PC-3 (cell line): ENCODE data around the gene MIOX. TPM values are rescaled to one million over a fixed set of nuclear protein-coding genes. Genes with fewer than 3 reads are reported as not detected.

Experiments used
- ATAC-seq: fragments of 200-7000 bp; cut with Tn5 transposase; 2 replicates; pipeline ENCODE4 v1.9.1; 2020; ENCODE audit warnings: mild to moderate bottlenecking, moderate library complexity
- BruUV-seq: library from RNA; stranded (reverse); fragments of 400-500 nt; replicated peaks from 2 replicates; lab custom pipeline; 2021; lab: Mats Ljungman, UMichigan
- CTCF ChIA-PET: fragments of 300-600 bp; sonication (Branson Sonifier 250); formaldehyde crosslinking; loops from one replicate; lab custom pipeline; 2022; ENCODE audit warnings: antibody characterized with exemption; lab: Charles Lee
- POLR2A ChIA-PET: fragments of 300-600 bp; sonication (Branson Sonifier 250); formaldehyde crosslinking; loops from one replicate; lab custom pipeline; 2022; ENCODE audit warnings: antibody characterized with exemption; ENCODE audit not compliant: unreplicated experiment; lab: Charles Lee
- DNase-seq: peaks from one replicate; pipeline ENCODE4 v3.0.0-alpha.2; 2015
- H2AFZ ChIP-seq: fragments of 300-600 bp; sonication (generic); 2 replicates; pipeline ENCODE4 v1.6.0; 2016; ENCODE audit warnings: antibody characterized with exemption, low read length
- H3F3A ChIP-seq: fragments of 300-600 bp; sonication (generic); one replicate; pipeline ENCODE4 v1.6.0; 2017; ENCODE audit warnings: antibody characterized with exemption, low read length, control low read depth, mild to moderate bottlenecking; ENCODE audit not compliant: unreplicated experiment
- H3K27ac ChIP-seq: fragments of 300-600 bp; sonication (generic); 2 replicates; pipeline ENCODE4 v1.5.1; 2016; ENCODE audit warnings: mild to moderate bottlenecking, low read length
- H3K27me3 ChIP-seq: fragments of 300-600 bp; sonication (generic); 2 replicates; pipeline ENCODE4 v1.6.1; 2016; ENCODE audit warnings: low read length, mixed read lengths
- H3K36me3 ChIP-seq: fragments of 300-600 bp; sonication (generic); 2 replicates; pipeline ENCODE4 v1.6.1; 2016; ENCODE audit warnings: low read depth, mixed run types, low read length, mixed read lengths
- H3K4me1 ChIP-seq: fragments of 300-600 bp; sonication (generic); 2 replicates; pipeline ENCODE4 v1.5.1; 2016; ENCODE audit warnings: low read length; ENCODE audit not compliant: insufficient read depth
- H3K4me2 ChIP-seq: fragments of 300-600 bp; sonication (generic); 2 replicates; pipeline ENCODE4 v1.6.0; 2016; ENCODE audit warnings: low read length
- H3K4me3 ChIP-seq: fragments of 300-600 bp; sonication (generic); 2 replicates; pipeline ENCODE4 v1.5.1; 2016; ENCODE audit warnings: mild to moderate bottlenecking, low read length, mixed read lengths
- H3K79me2 ChIP-seq: fragments of 300-600 bp; sonication (generic); 2 replicates; pipeline ENCODE4 v1.6.1; 2017; ENCODE audit warnings: low read length, mixed read lengths
- H3K9ac ChIP-seq: fragments of 300-600 bp; sonication (generic); 2 replicates; pipeline ENCODE4 v1.6.0; 2016; ENCODE audit warnings: mild to moderate bottlenecking, low read length
- H3K9me2 ChIP-seq: fragments of 300-600 bp; sonication (generic); replicated peaks from 2 replicates; pipeline ENCODE4 v1.6.1; 2016; ENCODE audit warnings: mixed run types, low read length, mixed read lengths
- H3K9me3 ChIP-seq: fragments of 300-600 bp; sonication (generic); 2 replicates; pipeline ENCODE4 v1.6.1; 2016; ENCODE audit warnings: low read length, mixed read lengths
- H4K20me1 ChIP-seq: fragments of 300-600 bp; sonication (generic); 2 replicates; pipeline ENCODE4 v1.6.1; 2016; ENCODE audit warnings: low read length, mixed read lengths
- EZH2 ChIP-seq: fragments of 300-600 bp; sonication (generic); IDR thresholded peaks from one replicate; pipeline ENCODE4 v1.6.1; 2017; ENCODE audit warnings: antibody characterized with exemption, mild to moderate bottlenecking, low read length; ENCODE audit not compliant: unreplicated experiment
- EZH2phosphoT487 ChIP-seq: fragments of 300-600 bp; sonication (generic); IDR thresholded peaks from 2 replicates; pipeline ENCODE4 v1.6.1; 2018; ENCODE audit warnings: mild to moderate bottlenecking, antibody characterized with exemption, low read length, borderline replicate concordance
- intact Hi-C: fragments of 100-400 bp; cut with micrococcal nuclease; formaldehyde crosslinking; loops from 2 replicates; pipeline ENCODE4 v1.9.0; 2023
- total RNA-seq: library from RNA; depleted of rRNA; stranded (reverse); fragments of >200 nt; gene quantifications from 2 replicates; pipeline ENCODE4 v1.2.3, GENCODE V29; 2014
- TF ChIP-seq, protein P1 (sequence below): fragments of 300-600 bp; sonication (generic); conservative IDR thresholded peaks from 2 replicates; pipeline ENCODE4 v1.5.1; 2017; ENCODE audit warnings: antibody characterized with exemption, low read depth, mild to moderate bottlenecking, low read length

The MIOX gene
- total RNA-seq, 1 experiment from 2014 or later: not detected

- H3K36me3 ChIP-seq: no peaks in the 10 kb centered on the region
- no peaks in the 10 kb centered on the region for H3K27me3 ChIP-seq
- ATAC-seq (no peak; the same call in 1 of the 2 replicates), DNase-seq (no peak)
- POLR2A ChIA-PET: no interaction called here
- H3K9me3 ChIP-seq: no peaks in the 10 kb centered on the region
- no peaks in the 10 kb centered on the region for H3K4me1 ChIP-seq
- intact Hi-C loops: no loop called here
- no TSS peak for BruUV-seq
- TF ChIP-seq EZH2 (no peak), EZH2phosphoT487 (no peak)
- TF ChIP-seq, protein P1, sequence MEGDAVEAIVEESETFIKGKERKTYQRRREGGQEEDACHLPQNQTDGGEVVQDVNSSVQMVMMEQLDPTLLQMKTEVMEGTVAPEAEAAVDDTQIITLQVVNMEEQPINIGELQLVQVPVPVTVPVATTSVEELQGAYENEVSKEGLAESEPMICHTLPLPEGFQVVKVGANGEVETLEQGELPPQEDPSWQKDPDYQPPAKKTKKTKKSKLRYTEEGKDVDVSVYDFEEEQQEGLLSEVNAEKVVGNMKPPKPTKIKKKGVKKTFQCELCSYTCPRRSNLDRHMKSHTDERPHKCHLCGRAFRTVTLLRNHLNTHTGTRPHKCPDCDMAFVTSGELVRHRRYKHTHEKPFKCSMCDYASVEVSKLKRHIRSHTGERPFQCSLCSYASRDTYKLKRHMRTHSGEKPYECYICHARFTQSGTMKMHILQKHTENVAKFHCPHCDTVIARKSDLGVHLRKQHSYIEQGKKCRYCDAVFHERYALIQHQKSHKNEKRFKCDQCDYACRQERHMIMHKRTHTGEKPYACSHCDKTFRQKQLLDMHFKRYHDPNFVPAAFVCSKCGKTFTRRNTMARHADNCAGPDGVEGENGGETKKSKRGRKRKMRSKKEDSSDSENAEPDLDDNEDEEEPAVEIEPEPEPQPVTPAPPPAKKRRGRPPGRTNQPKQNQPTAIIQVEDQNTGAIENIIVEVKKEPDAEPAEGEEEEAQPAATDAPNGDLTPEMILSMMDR: no peak
- H2AFZ ChIP-seq: no peak overlapping the region
- no peak overlapping the region for H3K4me3 ChIP-seq
- H3K9ac ChIP-seq: no peak overlapping the region
- CTCF ChIA-PET: no interaction called here
- H4K20me1 ChIP-seq: no peaks in the 10 kb centered on the region
- H3K9me2 ChIP-seq: no peaks in the 10 kb centered on the region
- H3K27ac ChIP-seq: no peak overlapping the region
- no peaks in the 10 kb centered on the region for H3F3A ChIP-seq
- no peaks in the 10 kb centered on the region for H3K79me2 ChIP-seq
- no peak overlapping the region for H3K4me2 ChIP-seq
Measured at GRCh38 chr22:50487290-50488005, 789 bp downstream of the MIOX start.

GRCh38 chr22:50488006-50488677, 1.5 kb downstream of the MIOX start:
- DNase-seq (no peak), ATAC-seq (no peak)
- H3K36me3 ChIP-seq: no peaks in the 10 kb centered on the region
- ChIA-PET POLR2A (no interaction called here), CTCF (no interaction called here)
- no peak overlapping the region for H2AFZ ChIP-seq
- H3K9me3 ChIP-seq: no peaks in the 10 kb centered on the region
- intact Hi-C loops: no loop called here
- H3F3A ChIP-seq: no peaks in the 10 kb centered on the region
- no peaks in the 10 kb centered on the region for H3K4me1 ChIP-seq
- no peaks in the 10 kb centered on the region for H4K20me1 ChIP-seq
- H3K27ac ChIP-seq: no peak overlapping the region
- no TSS peak for BruUV-seq
- H3K4me3 ChIP-seq: no peak overlapping the region
- no peak overlapping the region for H3K9ac ChIP-seq
- no peak overlapping the region for H3K4me2 ChIP-seq
- no peaks in the 10 kb centered on the region for H3K9me2 ChIP-seq
- H3K79me2 ChIP-seq: no peaks in the 10 kb centered on the region
- H3K27me3 ChIP-seq: no peaks in the 10 kb centered on the region
- TF ChIP-seq, protein P1: no peak
- TF ChIP-seq EZH2 (no peak), EZH2phosphoT487 (no peak)

- BruUV-seq: no TSS peak
- intact Hi-C loops: no loop called here
Measured at GRCh38 chr22:50488886-50489285, 2.2 kb downstream of the MIOX start.

More at GRCh38 chr22:50488886-50489285, 2.2 kb downstream of the MIOX start:
- CTCF ChIA-PET: no interaction called here
- Histone ChIP-seq H3K27ac (no peak overlapping the region), H3K9ac (no peak overlapping the region), H3K9me2 (no peaks in the 10 kb centered on the region), H4K20me1 (no peaks in the 10 kb centered on the region), H3K9me3 (no peaks in the 10 kb centered on the region), H3K79me2 (no peaks in the 10 kb centered on the region), H2AFZ (no peak overlapping the region), H3K36me3 (no peaks in the 10 kb centered on the region), H3F3A (no peaks in the 10 kb centered on the region), H3K4me1 (no peaks in the 10 kb centered on the region), H3K27me3 (no peaks in the 10 kb centered on the region), H3K4me2 (no peak overlapping the region), H3K4me3 (no peak overlapping the region)
- POLR2A ChIA-PET: no interaction called here
- ATAC-seq: no peak
- TF ChIP-seq EZH2phosphoT487 (no peak), EZH2 (no peak)
- TF ChIP-seq, protein P1: no peak
- DNase-seq: no peak
